Measurements from ENCODE around the gene SLC25A19.
"Not testable (repeated sequence)": the region's sequence is repeated elsewhere in the genome, so short reads cannot be mapped to it uniquely, and the experiment has no call there.

Gene SLC25A19

DNA sequence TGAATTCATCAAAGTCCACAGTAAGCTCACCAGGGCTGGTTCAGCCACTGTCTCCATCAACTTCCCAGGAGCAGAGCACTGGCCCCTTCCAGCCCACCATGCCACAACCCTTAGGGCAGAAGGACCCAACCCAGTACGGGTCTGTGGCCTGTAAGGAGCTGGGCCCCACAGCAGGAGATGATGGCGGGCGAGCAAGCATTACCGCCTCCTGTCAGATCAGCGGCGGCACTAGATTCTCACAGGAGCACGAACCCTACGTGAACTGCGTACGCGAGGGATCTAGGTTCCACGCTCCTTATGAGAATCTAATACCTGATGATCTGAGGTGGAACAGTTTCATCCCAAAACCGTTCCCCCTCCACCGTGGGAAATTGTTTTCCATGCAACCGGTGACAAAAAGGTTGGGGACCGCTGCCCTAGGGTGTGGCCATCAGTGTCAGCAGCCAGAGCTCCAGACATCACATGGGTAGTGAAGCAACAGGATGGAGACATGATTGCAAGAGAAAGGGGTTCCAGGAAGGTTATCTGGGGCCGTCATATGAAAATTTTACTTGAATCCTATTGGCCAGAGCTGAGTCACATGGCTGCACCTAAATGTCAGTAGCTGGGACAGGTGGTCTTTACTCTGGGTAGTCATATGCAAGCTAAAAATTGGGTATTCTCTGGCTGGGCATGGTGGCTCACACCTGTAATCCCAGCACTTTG lies 12.4 kb upstream of the SLC25A19 start:
- peak in 1 of 2 donors; percentile 59 for DNase-seq

DNA sequence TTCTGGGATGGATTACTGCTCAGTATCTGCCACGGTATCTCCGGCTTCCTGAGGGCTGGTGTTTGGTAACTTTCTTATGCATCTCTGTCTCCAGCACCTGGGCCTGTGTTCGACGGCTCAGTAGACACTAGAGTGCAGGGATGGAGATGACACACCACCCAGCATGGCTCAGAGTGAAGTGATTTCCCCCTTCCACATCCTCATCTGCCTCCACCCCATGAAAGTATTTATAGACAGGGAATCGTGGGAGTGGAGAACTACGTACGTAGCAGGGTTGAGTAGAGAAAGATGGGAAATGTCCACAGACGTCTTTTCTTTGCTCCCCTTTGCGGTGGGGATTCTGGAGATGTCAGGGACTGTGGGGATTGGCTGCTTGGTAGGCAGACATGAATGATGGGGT lies 11.8 kb upstream of the SLC25A19 start:
- peak in 1 of 2 donors; percentile 33 for DNase-seq

DNA sequence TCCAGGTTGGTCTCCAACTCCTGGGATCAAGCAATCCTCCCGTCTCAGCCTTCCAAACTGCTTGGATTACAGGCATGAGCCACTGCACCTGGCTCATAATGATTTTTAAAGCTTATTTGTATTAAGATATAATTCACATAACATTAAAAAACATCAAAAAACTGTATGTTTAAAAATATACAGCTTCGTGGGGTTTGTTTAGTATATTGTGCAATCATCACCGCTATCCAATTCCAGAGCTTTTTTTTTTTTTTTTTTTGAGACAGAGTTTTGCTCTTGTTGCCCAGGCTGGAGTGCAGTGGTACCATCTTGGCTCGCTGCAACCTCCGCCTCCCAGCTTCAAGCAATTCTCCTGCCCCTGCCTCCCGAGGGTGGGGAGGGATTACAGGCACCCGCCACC lies 11.0 kb upstream of the SLC25A19 start:
- DNase-seq, result no peak

DNA sequence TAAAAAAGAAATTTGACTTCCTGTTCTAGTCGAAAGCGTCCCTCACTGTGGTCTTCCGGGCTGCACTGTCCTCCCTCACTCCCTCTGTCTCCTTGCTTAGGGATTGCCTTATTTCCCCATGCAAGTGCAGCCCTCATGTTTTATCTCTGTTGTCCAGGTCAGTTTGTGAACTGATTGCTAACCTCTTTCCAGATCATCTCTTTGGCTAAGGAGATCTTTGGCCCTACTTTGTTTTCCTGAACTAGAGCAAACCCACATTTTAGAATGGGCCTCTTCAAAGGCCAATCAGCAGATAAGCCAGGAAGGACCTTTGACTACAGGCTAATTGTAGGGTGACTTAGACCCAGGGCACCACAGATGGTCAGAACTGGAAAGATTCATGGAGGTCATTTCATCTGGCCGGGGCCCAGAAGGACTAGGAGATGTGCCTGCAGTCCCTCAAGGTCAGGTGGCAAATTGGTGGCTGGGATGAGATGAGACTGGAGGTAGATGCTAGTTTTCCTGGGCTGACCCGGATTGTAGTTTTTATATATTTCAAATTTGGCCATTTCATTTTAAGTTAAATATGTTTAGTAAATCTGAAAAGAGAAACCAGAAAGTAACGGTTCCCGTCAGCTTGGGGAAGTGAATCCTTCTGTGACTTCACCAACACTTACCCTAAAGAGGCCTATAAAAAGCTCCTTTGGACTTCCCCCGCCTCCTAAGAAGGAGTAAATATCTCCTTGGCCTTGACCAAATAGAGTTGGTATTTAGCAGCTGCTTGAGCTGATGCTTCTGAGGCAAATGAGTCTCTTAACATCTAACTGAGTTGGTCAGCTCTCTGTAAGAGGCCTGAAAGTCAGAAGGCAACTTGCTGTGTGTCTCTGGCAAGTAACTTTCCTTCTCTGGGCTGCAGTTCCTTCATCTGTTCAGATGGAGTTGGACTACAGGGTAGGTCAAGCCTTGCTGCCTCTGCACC lies 6.2 kb upstream of the SLC25A19 start:
- peak; percentile 36 to 74 for DNase-seq

DNA sequence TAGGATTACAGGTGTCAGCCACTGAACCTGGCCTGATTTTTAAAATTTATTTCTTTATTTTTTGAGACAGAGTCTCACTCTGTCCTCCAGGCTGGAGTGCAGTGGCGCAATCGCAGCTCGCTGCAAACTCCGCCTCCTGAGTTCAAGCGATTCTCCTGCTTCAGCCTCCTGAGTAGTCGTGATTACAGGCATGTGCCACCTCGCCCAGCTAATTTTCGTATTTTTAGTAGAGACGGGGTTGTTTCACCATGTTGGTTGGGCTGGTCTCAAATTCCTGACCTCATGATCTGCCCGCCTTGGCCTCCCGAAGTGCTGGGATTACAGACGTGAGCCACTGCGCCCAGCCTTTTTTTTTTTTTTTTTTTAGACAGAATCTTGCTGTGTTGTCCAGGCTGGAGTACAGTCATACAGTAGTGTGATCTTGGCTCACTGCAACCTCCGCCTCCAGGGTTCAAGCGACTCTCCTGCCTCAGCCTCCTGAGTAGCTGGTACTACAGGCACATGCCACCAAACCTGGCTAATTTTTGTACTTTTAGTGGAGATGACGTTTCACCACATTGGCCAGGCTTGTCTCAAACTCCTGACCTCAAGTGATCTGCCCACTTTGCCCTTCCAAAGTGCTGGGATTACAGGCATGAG lies 3.7 kb upstream of the SLC25A19 start:
- DNase-seq, result peak in 1 of 2 donors; percentile 38

DNA sequence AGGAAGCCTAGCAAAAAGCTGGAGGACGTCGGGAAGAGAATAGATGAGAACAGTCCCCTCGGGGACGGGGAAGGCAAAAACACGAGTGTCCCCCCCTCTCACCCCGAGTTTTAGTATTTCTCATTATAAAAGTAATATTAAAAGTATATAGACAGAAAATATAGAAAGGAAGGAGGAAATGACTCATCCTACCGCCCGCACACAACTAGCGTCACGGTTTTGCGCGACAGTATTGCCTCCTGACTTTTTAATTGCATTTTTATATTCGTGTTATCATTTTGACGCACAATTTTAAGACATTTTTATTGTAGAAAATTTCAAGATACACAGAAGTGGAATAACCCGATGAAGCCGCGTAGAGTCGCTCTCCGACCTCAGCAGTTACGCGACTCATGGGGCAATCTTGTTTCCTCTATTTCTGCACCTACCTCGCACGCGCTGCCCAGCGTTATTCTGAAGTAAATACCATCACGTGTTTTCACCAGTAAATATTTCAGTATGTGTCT lies 652 bp upstream of the SLC25A19 start:
- DNase-seq, result peak; percentile 66 to 70

DNA sequence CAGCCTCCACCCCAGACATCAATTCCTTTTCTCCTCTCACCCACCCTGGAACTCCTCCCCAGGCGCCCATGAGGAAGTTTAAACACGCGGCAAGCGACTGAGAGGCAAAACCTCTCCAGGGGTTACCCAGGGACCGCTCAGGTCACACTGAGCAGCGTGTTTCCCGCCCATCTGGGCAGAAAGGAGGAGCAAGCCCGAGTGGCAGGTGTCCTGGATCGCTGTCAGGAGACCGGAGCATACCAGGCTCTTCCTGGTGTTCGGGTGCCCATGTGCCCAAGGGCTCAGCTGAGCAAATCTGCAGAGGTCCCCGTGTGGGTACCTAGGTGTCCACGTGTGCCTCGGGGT lies 491 bp downstream of the SLC25A19 start:
- DNase-seq, result no peak

DNA sequence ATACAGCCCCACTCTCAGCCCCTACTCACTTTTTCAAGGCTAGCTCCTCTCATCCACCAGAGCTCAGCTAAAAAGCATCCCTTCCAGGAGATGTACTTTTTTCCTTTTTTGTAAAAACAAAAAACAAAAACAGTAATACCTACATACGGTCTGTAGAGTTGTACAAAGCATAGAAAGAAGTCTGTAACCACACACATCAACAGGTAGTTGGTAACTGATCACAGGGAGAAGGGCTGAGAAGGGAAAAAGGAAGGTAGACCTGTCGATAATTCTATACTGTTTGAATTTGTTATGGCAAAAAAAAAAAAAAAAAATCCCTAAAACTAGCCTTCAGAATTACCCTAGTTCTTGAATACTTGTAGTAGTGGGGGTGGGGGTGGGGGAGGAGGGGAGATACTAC lies 874 bp downstream of the SLC25A19 start:
- no peak for DNase-seq

DNA sequence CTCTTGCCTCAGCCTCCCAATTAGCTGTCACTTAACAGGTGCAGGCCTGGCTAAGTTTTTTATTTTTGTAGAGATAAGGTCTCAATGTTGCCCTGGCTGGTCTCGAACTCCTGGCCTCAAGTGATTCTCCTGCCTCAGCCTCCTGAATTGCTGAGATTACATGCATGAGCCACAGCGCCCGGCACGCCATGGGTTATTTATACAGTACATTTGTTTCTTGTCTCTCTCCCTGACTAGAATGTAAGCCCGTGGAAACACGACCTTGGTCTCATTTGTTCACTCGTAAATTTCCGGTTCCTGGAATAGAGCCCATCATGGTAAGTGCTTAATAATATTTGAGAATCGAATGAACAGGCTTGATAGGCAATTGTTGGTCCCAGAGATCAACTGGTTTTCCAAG lies 2.0 kb downstream of the SLC25A19 start:
- DNase-seq, result no peak

DNA sequence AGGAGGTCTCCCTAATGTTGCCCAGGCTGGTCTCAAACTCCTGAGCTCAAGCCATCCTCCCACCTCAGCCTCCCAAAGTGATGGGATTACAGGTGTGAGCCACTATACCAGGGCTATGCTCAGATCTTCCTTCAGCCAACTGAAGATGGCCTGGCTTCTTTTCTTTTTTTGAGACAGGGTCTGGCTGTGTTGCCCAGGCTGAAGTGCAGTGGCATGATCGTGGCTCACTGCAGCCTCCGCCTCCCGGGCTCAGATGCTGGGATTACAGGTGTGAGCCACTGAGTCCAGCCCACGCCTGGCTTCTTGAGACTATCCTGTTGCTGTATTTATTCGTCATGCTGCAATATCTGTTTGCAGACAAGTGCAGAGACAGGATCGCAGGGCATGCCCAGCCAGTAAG lies 4.1 kb downstream of the SLC25A19 start:
- no peak for DNase-seq

DNA sequence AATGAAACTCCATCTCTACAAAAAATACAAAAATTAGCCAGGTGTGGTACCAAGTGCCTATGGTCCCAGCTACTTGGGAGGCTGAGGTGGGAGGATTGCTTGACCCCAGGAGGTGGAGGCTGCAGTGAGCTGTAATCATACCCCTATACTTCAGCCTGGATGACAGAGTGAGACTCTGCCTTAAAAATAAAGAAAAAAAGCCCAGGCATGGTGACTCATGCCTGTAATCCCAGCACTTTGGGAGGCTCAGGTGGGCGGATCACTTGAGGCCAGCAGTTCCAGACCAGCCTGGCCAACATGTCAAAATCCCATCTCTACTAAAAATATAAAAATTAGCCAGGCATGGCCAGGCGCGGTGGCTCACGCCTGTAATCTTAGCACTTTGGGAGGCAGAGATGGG lies 9.0 kb downstream of the SLC25A19 start:
- DNase-seq, result not testable (repeated sequence)

DNA sequence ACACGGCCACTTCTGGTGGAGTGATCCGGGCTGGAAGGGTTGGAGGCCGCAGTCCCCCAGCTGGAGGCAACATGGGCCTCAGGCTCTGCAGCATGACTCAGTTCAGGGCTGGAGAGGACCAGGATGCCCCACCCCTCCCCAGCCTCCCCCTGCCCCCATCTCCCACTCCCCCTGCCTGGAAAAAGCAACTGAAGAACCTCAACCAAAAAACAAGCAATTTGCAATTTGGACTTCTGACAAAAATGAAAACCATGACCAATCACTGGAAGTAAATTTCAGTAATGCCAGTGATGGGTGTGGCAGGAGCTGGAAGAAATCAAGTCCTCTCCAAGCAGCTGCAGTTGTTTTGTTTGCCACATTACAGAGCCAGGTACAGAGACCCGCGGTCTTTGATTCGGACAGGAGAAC lies 11.6 kb downstream of the SLC25A19 start:
- no peak for DNase-seq

DNA sequence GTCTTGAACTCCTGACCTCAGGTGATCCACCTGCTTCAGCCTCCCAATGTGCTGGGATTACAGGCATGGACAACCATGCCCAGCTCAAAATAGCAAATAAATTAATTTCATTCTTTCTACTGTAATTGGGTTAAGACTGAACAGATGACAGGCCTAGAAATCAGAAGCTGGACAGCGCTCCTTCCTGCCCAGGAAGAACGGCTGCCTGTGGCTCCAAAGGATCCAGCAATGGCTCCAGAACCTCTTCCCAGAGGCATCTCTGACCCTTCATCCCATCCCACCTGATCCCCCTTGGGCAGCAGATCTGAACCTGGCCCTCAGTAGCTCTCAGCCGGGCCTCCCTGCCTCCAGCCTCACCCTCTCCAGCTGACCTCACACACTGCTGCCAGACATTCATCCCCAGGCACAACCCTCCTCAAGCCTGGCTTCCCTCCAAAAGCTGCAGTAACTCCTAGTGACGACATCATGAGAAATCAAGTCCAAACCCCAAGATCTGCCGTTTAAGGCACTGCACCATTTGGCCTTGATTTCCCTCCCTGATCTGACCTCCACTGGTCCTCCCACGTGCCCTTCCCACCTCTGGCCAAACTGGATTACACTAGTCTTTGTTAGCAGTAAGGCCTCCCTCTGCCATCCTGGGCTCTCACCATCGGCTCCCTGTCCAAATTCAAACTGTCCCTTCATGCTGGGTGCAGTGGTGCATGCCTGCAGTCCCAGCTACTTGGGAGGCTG lies 15.1 kb downstream of the SLC25A19 start:
- DNase-seq, result no peak

DNA sequence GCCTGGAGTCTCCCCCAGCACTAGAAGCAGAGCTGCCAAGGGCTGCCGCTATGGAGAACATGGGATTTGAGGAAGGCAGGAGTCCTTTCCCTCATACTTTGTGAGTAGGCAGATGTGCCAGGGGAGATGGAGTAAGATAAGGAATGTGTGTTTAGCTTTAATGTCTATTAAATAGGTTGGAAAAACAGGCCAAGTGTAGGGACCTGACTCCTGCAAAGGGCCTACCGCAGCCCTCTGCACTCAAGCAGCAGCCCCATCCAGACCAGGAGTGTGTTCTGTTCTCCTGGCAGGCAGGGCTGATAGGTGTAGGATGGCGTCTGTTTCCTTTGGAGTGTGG lies 16.4 kb downstream of the SLC25A19 start:
- no peak for DNase-seq

DNA sequence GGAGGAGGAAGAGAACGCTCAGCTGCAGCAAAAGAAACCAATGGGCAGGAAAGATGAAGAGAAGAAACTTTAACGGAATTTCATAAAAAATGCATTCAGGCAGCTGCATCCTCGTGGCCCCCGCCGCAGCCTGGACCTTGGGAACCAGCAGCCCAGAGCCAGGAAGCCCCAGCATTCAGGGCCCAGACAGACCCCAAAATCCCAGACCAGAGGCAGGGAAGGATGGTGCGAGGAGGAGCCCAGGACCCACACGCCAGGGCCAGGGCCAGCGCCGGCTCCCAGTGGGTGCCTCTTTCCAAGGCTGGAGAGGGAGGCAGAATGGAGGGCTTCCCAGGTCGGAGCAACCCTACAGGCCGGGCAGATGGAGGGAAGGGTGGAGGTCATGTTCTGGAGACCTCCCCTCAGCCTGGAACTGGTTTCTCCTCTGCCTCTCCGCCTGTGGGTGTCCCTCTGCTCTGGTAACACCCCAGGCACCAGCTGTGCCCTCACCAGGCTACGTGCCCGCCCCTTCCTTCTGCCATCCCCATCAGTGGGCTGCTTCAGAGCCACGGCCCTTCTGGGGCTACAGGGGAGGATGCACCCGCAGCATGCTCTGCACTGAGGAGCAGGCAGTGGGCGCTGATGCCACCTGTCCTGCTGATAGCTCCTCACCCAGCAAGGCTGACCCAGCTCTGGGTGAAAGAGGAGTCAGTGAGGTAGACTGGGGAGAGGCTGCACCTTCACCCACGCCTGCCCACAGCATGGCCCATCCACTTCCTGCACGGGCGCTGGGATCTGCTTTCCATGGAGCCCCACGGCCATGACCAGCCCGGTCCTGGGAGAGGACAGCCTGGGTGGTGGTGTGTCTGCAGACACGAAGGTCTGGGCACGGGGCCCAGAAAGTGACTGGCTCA lies 17.0 kb downstream of the SLC25A19 start:
- DNase-seq, result no peak

DNA sequence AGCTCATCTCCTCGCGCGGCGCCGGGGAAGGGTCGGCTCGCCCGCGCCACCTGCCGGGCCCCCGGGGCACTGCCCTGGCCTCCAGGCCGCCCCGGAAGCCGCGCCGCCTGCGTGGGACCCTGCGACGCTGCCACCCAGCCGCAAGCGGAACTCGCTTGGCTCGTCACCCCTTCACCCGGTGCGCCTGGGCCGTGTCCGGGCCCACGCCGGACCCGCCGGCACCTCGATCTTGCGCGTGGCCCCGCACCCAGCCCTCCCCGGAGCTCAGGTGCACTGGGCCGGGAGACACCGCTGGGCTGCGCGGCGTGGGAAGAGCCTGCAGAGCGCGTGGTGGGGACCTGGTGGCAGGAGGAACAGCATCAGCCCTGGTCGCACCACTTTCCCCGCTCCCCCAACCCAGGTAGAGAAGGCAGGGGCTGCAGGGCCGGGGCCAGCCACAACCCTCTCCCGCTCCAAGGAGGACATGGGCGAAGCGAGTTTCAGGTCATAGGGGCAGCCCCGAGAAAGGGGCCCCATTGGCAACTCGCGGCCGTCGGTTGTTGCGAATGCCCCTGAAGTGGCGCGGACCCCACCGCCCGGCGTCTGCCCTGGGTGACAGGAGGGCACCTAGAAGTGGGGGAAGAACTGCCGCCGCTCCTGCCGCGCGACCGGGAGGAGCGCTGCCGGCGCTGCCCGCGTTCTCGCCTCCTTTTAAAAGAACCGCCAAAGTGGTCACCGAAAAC lies 17.8 kb downstream of the SLC25A19 start:
- peak; percentile 86 to 91 for DNase-seq

DNA sequence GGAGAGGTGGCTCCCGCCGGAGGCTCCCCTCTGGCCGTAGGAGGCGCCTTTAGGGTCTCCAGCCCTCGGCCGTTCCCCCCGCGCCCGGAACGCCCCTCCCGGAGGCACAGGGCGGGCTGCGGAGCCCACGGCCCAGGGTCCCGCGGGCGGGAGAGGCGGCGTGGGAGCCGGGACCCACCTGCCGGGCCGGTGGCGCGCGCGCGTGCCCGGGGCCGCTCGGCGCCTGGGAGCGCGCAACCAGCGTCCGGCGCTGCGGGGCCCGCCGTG lies 18.3 kb downstream of the SLC25A19 start, which contains the start of gene MIF4GD:
MIF4GD (minus strand) TSS at position 266 of the 267 bp plus-strand sequence. CDS start 1,036 bp downstream, outside the sequence.
- no peak for DNase-seq

DNA sequence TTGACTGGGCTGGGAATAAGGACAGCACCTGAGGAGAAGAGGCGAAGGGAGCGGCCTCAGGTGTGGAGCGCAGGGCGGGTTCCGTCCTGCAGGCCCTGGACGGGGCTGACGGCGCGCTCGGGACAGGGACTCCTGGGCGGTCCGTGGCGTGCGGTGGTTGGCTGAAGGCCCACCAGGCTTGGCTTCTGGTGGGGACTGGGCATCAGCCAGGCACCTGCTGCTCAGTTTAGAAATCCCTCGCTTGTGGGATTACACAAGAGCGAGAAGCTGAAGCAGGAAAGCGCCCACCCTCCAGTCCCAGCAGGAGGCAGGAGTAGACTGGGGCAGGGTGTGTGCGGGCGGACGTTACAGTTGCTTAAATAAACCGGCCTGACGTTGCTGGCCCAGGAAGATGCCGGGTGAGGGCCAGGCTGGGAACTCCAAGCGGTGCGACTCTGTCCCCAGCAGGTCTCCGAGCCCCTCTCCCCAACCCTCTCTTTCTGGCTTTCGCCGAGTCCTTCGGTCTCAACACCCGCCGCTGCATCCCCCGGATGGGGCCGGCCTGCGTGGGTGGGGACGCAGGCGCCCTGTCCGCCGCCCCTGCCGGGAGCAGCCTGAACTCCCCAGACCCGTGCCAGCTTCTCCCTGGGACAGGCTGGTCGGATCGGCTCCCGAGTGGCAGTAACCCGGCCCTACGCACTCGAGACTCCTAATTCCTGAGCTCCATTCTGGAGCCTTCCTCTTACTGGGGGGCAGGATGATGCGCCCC lies 18.8 kb downstream of the SLC25A19 start:
- peak; percentile 43 to 53 for DNase-seq

DNA sequence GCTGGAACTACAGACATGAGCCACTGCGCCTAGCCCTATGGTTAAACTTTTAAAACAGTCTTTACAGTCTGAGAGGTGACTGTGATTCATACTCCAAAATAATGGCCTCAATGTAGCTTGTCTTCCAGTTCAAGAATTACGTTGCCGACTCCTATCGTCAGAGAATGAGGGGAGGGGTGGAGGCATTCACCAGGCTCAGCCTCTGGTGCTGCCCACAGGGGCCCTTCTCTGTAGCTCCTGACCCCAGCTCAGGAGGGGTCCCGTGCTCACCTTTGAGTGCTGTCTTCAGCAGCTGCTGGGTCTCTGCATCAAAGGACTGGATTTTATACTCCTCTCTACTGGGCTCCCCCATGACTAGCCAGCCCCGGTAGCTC lies 19.4 kb downstream of the SLC25A19 start:
- no peak for DNase-seq

DNA sequence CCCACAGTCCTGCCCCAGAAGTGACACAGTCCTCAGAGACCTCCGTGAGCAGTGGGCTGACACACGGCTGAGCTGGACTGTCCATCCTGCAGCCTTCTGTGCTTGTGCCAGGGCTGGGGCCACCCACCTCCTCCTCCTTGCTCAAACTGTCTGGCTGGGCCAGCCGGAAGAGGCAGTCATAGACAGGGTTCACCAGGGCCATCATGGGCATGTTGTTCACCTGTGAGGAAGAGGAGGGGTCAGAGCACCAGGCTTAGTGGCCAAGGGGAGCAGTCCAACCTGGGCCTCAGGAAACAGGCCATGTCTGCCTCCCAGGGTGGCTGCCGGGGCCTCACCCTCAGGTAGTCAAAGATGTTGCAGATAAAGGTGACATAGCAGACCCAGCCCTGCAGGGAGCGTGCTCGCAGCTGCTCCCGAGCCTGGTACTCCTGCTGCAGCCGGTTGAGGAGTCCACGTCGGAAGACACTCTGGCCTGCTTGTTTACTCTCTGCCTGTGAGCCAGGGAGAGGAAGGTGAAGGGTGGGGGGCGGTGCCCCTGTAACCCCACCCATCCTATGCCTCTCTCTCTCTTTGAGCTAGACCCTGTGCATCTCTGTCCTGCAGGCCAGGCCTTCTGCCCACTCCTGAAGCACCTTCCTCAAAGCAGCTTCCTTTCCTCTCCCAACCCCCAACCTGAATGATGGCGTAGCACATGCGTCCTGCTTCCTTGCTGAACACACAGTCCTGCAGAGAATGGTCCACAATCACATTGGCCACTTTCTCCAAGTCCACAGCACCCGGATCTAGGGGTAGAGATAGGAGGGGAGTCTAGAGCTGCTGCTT lies 21.6 kb downstream of the SLC25A19 start:
- DNase-seq, result no peak
